ENCODE data around the gene FDXR.

DNA sequence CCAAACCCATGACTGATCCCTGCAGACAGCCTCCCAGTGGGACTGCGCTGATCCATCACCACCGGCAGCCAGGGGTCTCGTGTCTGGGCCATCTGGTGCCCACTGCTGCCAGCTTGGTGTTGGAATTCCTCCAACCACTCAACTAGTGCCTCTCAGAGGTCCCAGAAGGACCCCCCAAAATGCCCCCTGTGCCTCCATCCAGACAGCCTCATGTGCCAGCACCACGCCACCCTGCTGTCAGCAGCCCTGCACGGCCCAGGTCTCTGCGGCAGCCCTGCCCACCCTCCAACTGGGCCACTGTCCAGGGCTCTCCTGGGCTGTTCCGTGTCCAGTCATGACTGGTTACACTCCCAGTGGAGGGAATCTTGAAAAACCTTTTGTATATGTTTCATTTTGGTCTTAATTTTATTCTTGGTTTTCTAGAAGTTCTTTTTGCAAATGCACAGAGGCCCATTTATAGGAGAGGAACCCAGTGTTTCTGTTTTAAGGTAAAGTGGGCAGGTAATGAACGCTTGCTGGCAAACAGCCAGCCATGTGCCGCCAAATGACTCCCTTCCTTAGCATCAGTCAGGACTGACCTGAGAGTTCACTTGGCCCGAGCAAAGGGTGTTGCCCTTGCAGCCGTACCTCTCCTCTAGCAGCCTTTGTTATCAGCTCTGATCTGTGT, 47.7 kb downstream of the FDXR start:
- TF ChIP-seq POU2F2 (IDR thresholded peaks at IDR 0.05; ENCODE audit: low read depth, low read length) (no peak), POLR2AphosphoS5 (IDR thresholded peaks at IDR 0.05; ENCODE audit: low read depth, low read length) (no peak)
